WTC11 (cell line): ENCODE results near the gene TFAP2E. TPM values are rescaled to one million over a fixed set of nuclear protein-coding genes. Genes with fewer than 3 reads are reported as not detected.

Experiments
- ATAC-seq: fragments of 200-7000 bp; cut with Tn5 transposase; 2 replicates; pipeline ENCODE4 v1.10.0; 2021; ENCODE audit warnings: mild to moderate bottlenecking, moderate library complexity
- CTCF ChIA-PET: fragments of 300-600 bp; sonication (Branson Sonifier 250); formaldehyde crosslinking; loops from one replicate; lab custom pipeline; 2021; ENCODE audit warnings: antibody characterized with exemption; lab: Charles Lee
- POLR2A ChIA-PET: fragments of 350-600 bp; sonication (Branson Sonifier 250); formaldehyde crosslinking; loops from one replicate; lab custom pipeline; 2021; ENCODE audit warnings: antibody characterized with exemption; lab: Charles Lee
- DNase-seq: peaks from one replicate; pipeline ENCODE4 v3.0.0; 2021; ENCODE audit warnings: low spot score
- H3K27ac Mint-ChIP-seq: 2 replicates; pipeline ENCODE4 v1.8.0; 2021; ENCODE audit warnings: mixed read lengths
- H3K27me3 Mint-ChIP-seq: 2 replicates; pipeline ENCODE4 v1.8.0; 2021; ENCODE audit warnings: low read depth, mild to moderate bottlenecking, moderate library complexity, mixed read lengths
- H3K36me3 Mint-ChIP-seq: 2 replicates; pipeline ENCODE4 v1.8.0; 2021; ENCODE audit warnings: mixed read lengths
- H3K4me1 Mint-ChIP-seq: 2 replicates; pipeline ENCODE4 v1.8.0; 2022; ENCODE audit warnings: mixed read lengths
- H3K4me3 Mint-ChIP-seq: 2 replicates; pipeline ENCODE4 v1.8.0; 2021; ENCODE audit warnings: mild to moderate bottlenecking, moderate library complexity, mixed read lengths
- H3K9me3 Mint-ChIP-seq: 2 replicates; pipeline ENCODE4 v1.8.0; 2021; ENCODE audit warnings: mixed read lengths
- ESRRA ChIP-seq: sonication (generic); formaldehyde crosslinking; IDR thresholded peaks from 2 replicates; pipeline ENCODE4 v1.8.1; 2022; ENCODE audit warnings: mild to moderate bottlenecking, missing genetic modification reagents, borderline replicate concordance
- total RNA-seq: library from RNA; stranded (reverse); gene quantifications from 3 replicates; pipeline ENCODE4 v1.2.3, GENCODE V29; 2021
- TF ChIP-seq, protein P1 (sequence below): sonication (generic); formaldehyde crosslinking; IDR thresholded peaks from 2 replicates; pipeline ENCODE4 v1.8.1; 2022; ENCODE audit warnings: mild to moderate bottlenecking, missing genetic modification reagents, moderate library complexity, borderline replicate concordance

The TFAP2E gene
- total RNA-seq, 1 experiment from 2014 or later: 1.7 TPM

DNA sequence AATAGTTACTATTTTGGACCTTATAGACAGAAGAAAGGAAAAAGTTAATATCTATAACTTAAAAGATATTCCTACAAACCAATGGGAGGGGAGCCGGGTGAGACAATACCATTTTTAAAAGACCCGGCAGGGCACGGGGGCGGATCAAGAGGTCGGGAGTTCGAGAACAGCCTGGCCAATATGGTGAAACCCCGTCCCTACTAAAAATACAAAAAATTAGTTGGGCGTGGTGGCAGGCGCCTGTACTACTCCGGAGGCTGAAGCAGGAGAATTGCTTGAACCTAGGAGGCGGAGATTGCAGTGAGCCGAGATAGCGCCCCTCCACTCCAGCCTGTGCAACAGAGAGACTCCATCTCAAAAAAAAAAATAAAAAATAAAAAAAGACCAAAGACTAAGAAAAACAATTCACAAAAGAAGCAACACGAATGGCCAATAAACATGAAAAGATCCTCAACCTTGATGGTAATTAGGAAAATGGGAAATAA lies 69.4 kb downstream of the TFAP2E start (continued):
- TF ChIP-seq, protein P1, sequence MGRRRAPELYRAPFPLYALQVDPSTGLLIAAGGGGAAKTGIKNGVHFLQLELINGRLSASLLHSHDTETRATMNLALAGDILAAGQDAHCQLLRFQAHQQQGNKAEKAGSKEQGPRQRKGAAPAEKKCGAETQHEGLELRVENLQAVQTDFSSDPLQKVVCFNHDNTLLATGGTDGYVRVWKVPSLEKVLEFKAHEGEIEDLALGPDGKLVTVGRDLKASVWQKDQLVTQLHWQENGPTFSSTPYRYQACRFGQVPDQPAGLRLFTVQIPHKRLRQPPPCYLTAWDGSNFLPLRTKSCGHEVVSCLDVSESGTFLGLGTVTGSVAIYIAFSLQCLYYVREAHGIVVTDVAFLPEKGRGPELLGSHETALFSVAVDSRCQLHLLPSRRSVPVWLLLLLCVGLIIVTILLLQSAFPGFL (CRISPR knock-in tag): no peak

GRCh38 chr1:35644204-35644603 lies 71.1 kb downstream of the TFAP2E start:
- ChIA-PET CTCF (interaction anchor here (0.6 to 3.2 kb wide), 4 partner anchors 58 to 79 kb away, joined by 3 to 15 read pairs (median 8); no protein-coding TSS in a partner anchor), POLR2A (no interaction called here)
- H3K9me3 Mint-ChIP-seq: no peaks in the 10 kb centered on the region
- no peak for TF ChIP-seq ESRRA
- no peak overlapping the region for H3K4me3 Mint-ChIP-seq
- ATAC-seq (no peak), DNase-seq (no peak)
- H3K27ac Mint-ChIP-seq: no peak overlapping the region
- peaks cover 24% of the 10 kb centered on the region for H3K27me3 Mint-ChIP-seq
- H3K36me3 Mint-ChIP-seq: peaks cover 3% of the 10 kb centered on the region
- peaks cover 9% of the 10 kb centered on the region for H3K4me1 Mint-ChIP-seq

Other genes with a start within 250 kb of the TFAP2E start
- 66.3 to 71.7 TPM (median 70.0 TPM) in 3 replicates for gene KIAA0319L, start 15.9 kb upstream of the TFAP2E start, total RNA-seq
- gene NCDN, start 15.5 kb upstream of the TFAP2E start, total RNA-seq: 35.6 to 39.2 TPM (median 38.2 TPM) in 3 replicates
- 76.7 to 81.7 TPM (median 80.6 TPM) in 3 replicates for gene PSMB2, start 68.2 kb downstream of the TFAP2E start, total RNA-seq
- 7.2 to 10.1 TPM (median 8.6 TPM) in 3 replicates for gene C1orf216, start 145.6 kb downstream of the TFAP2E start, total RNA-seq
- gene CLSPN, start 196.7 kb downstream of the TFAP2E start, total RNA-seq: 34.6 to 37.1 TPM (median 34.6 TPM) in 3 replicates
- gene AGO4, start 234.7 kb downstream of the TFAP2E start, total RNA-seq: 8.7 to 10.3 TPM (median 10.1 TPM) in 3 replicates